ENCODE measurements around the gene HCN1.

HCN1 gene

GRCh38 chr5:45279109-45279508 is 417.1 kb downstream of the HCN1 start:
- DNase-seq: no peak

GRCh38 chr5:45277860-45278259 is 418.3 kb downstream of the HCN1 start:
- no peak for DNase-seq

- no peak for DNase-seq
Measured at GRCh38 chr5:45274241-45274640, 421.9 kb downstream of the HCN1 start.

- DNase-seq: no peak
Measured at GRCh38 chr5:45271626-45272025, 424.6 kb downstream of the HCN1 start.

- DNase-seq: no peak
Measured at GRCh38 chr5:45264447-45264846, 431.7 kb downstream of the HCN1 start.

GRCh38 chr5:45262061-45262590 is 434.1 kb downstream of the HCN1 start:
- DNase-seq: no peak

GRCh38 chr5:45261125-45261524 is 435.1 kb downstream of the HCN1 start:
- no peak for DNase-seq

- DNase-seq: no peak
Measured at GRCh38 chr5:45260292-45260691, 435.9 kb downstream of the HCN1 start.

GRCh38 chr5:45252978-45253377 is 443.2 kb downstream of the HCN1 start:
- DNase-seq: no peak

- DNase-seq: no peak
Measured at GRCh38 chr5:45252541-45252940, 443.6 kb downstream of the HCN1 start.

GRCh38 chr5:45225571-45226031 is 470.6 kb downstream of the HCN1 start:
- DNase-seq: no peak

- no peak for DNase-seq
Measured at GRCh38 chr5:45205403-45205961, 490.7 kb downstream of the HCN1 start.
